GM18909 (cell line): ENCODE measurements around the gene B4GALT2.

Source experiments
- ATAC-seq: cut with Tn5 transposase; IDR thresholded peaks from one replicate; pipeline ENCODE4 v1.9.1; 2021; ENCODE audit warnings: mild to moderate bottlenecking; ENCODE audit not compliant: unreplicated experiment, poor library complexity

Gene B4GALT2

GRCh38 chr1:43978551-43979260 lies at the start of gene B4GALT2:
B4GALT2 (plus strand) TSS chr1:43979210; CDS start chr1:43981161, 1,951 bp downstream.
- ATAC-seq, result no peak

GRCh38 chr1:43930168-43930948 lies 48.7 kb upstream of the B4GALT2 start:
- no peak for ATAC-seq

- no peak for ATAC-seq
These were observed 48.1 kb upstream of the B4GALT2 start for GRCh38 chr1:43930949-43931275.

- ATAC-seq, result no peak
These were observed 47.0 kb upstream of the B4GALT2 start for GRCh38 chr1:43931711-43932660.

GRCh38 chr1:43932786-43933385 lies 46.1 kb upstream of the B4GALT2 start:
- no peak for ATAC-seq

- no peak for ATAC-seq
These were observed 45.5 kb upstream of the B4GALT2 start, which contains the start of gene ARTN for GRCh38 chr1:43933386-43934100. ARTN (plus strand) TSS chr1:43933801; CDS start chr1:43935657, 1,856 bp downstream.

GRCh38 chr1:43934101-43934985 lies 44.7 kb upstream of the B4GALT2 start:
- no peak for ATAC-seq

GRCh38 chr1:43934986-43935324 lies 44.1 kb upstream of the B4GALT2 start:
- ATAC-seq, result no peak

GRCh38 chr1:43935711-43936427 lies 43.1 kb upstream of the B4GALT2 start:
- ATAC-seq, result no peak

GRCh38 chr1:43936431-43937151 lies 42.4 kb upstream of the B4GALT2 start:
- no peak for ATAC-seq

- ATAC-seq, result no peak
These were observed 41.7 kb upstream of the B4GALT2 start for GRCh38 chr1:43937179-43937865.

- no peak for ATAC-seq
These were observed 40.6 kb upstream of the B4GALT2 start for GRCh38 chr1:43938383-43938782.

- no peak for ATAC-seq
These were observed 40.0 kb upstream of the B4GALT2 start for GRCh38 chr1:43938892-43939587.

GRCh38 chr1:43942411-43942810 lies 36.6 kb upstream of the B4GALT2 start:
- ATAC-seq, result no peak

GRCh38 chr1:43944860-43945259 lies 34.1 kb upstream of the B4GALT2 start:
- ATAC-seq, result no peak

- no peak for ATAC-seq
These were observed 33.3 kb upstream of the B4GALT2 start for GRCh38 chr1:43945674-43946235.
